ENCODE measurements around the gene FBLN1.

The FBLN1 gene

DNA sequence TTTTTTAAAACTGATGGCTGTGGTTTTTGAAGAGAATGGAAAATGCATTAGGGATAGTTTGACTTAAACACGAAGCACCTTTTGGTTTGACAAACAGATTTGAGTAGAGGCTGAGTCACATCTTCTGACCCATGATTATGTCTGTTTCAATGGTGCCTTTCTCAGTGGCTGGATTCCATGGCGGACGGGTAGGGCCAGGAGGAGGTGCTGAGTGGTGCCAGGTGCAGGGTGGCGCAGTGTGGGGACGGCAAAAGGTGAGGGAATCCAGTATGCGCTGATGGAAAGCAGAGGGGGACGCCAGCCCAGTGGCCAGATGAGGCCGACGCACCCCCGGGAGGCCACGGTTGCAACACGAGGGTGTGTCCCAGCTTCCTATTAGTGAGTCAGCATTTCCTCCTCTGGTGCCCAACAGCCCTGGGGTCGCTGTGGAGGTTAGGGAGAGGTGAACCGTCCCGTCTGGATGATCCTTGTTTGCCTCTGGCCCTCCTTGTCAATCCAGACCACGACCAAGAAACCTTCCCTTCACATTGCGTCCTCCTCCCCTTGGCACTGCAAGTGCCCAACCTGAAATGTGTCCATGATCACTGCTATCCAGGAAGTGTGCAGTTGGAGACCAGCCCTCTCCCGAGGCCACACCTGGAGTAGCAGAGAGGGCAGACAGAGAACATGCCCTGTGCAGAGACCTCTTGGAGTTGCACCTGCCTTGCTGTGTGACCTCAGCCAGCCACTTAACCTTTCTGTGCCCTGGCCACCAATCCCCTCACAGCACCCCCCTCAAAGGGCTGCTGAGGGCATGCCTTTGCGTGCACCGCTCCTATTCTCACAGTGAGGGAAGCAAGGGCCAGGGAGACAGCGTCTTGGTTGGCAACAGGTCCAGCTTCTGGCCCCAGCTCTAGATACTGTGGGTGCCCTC, 136.4 kb downstream of the FBLN1 start:
- no peak for DNase-seq
- Mint-ChIP-seq H3K4me3 (no peak overlapping the region), H3K4me1 (peaks cover 0 to 2% of the 10 kb centered on the region in 2 donors), H3K27ac (no peak overlapping the region), H3K9me3 (no peaks in the 10 kb centered on the region), H3K36me3 (no peaks in the 10 kb centered on the region), H3K27me3 (peaks cover 63 to 70% of the 10 kb centered on the region in 2 donors)
- ATAC-seq (replicated peaks) = no peak

GRCh38 chr22:45639747-45640102, 137.0 kb downstream of the FBLN1 start:
- DNase-seq = no peak
- Mint-ChIP-seq H3K4me3 (no peak overlapping the region), H3K27me3 (peaks cover 64 to 73% of the 10 kb centered on the region in 2 donors), H3K36me3 (no peaks in the 10 kb centered on the region), H3K4me1 (peaks cover 0 to 2% of the 10 kb centered on the region in 2 donors), H3K9me3 (no peaks in the 10 kb centered on the region), H3K27ac (no peak overlapping the region)
- no peak for ATAC-seq (replicated peaks)

DNA sequence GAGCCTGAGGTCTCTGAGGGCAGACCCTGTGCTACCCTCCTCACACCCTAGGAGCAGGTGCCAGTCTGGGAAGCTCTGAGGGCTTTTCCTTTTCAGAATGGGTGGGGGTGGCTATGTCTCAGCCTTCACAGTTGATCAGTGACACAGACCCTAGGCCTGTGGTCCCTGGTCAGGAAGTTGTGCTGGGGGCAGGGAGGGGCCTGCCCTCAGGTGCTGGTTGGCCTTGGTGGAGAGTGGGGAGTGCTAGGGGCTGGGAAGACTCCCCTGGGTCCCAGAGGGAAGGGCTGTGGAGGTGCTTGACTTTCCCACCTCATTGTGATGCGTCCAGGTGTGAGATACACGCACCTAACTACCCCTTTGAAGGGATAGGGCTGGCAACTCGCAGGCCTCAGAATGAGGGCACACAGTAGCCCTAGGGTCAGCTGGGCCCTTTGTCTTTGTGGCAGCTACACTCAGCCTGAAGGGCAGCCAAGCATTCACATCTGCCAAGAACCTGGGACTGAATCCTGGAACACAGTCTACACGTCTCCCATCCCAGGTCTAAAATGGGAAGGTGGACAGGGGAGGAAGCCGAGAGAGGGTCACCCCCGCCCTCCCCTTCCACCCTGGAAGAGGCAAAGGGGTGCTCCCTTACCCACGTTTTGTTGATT, 137.7 kb downstream of the FBLN1 start:
- H3K4me1 Mint-ChIP-seq = peaks cover 0 to 2% of the 10 kb centered on the region in 2 donors
- no peaks in the 10 kb centered on the region for H3K9me3 Mint-ChIP-seq
- H3K4me3 Mint-ChIP-seq = no peak overlapping the region
- no peaks in the 10 kb centered on the region for H3K36me3 Mint-ChIP-seq
- H3K27me3 Mint-ChIP-seq = peaks cover 64 to 71% of the 10 kb centered on the region in 2 donors
- DNase-seq (no peak), ATAC-seq (replicated peaks) (no peak)
- H3K27ac Mint-ChIP-seq = no peak overlapping the region

DNA sequence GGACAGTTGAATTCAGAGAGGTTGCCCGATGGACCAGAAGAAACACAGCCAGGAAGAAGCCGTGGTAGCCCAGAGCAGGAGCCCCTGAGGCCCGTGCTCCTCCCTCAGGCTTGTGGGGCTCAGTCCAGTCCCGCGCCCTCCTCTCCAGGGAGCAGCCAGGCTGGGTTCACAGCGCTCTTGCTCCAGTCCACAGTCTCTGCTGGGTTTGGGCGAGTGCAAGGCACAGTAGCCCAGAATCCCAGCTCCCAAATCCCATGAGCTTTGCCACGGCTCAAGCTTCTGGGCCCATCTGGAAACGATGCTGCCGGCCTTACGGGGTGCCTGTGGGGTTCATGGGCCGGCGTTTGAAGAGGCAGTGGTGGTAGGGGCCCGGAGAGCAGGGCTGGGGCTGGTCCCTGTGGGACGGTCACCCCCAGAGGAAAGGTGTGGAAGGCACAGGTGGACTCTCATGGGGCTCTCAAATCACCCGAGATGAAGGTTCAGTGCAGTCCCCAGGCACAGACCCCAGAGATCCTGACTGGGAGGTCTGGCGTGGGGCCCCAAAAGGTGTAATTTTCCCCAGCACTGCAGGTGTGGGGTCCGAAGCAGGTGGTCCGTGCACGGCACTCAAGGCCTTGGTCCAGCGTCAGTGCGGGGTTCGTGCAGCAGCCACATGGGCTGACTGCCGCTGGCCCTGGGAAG, 138.4 kb downstream of the FBLN1 start:
- H3K4me1 Mint-ChIP-seq = peaks cover 0 to 6% of the 10 kb centered on the region in 2 donors
- H3K9me3 Mint-ChIP-seq = no peaks in the 10 kb centered on the region
- DNase-seq (no peak), ATAC-seq (replicated peaks) (no peak)
- H3K27ac Mint-ChIP-seq = no peak overlapping the region
- H3K4me3 Mint-ChIP-seq = no peak overlapping the region
- H3K27me3 Mint-ChIP-seq = peaks cover 66 to 74% of the 10 kb centered on the region in 2 donors
- H3K36me3 Mint-ChIP-seq = no peaks in the 10 kb centered on the region

- ATAC-seq (replicated peaks) = no peak
- H3K27ac Mint-ChIP-seq = no peak overlapping the region
- H3K36me3 Mint-ChIP-seq = no peaks in the 10 kb centered on the region
- DNase-seq = no peak
- H3K27me3 Mint-ChIP-seq = peaks cover 72 to 77% of the 10 kb centered on the region in 2 donors
- peaks cover 7 to 9% of the 10 kb centered on the region in 2 donors for H3K4me1 Mint-ChIP-seq
- no peak overlapping the region for H3K4me3 Mint-ChIP-seq
- H3K9me3 Mint-ChIP-seq = no peaks in the 10 kb centered on the region
Measured at GRCh38 chr22:45642986-45643385, 140.3 kb downstream of the FBLN1 start.

DNA sequence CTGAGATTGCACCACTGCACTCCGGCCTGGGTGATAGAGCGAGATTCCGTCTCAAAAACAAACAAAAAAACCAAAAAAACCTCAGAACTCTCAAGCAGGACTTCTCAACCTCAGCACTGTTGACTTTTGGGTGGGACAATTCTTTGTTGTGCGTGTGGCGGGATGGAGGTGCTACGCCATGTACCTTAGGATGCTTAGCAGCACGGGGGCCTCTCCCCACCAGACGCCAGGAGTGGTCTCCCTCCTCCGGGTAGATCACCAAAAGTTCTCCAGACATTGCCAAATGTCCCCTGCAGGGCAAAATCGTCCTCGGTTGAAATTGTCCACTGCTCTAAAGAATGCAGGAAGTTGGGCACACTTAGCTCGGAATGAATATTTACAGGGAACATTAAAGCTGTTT, 142.0 kb downstream of the FBLN1 start:
- ATAC-seq (replicated peaks) (no peak), DNase-seq (no peak)
- no peaks in the 10 kb centered on the region for H3K36me3 Mint-ChIP-seq
- peaks cover 12 to 16% of the 10 kb centered on the region in 2 donors for H3K4me1 Mint-ChIP-seq
- H3K4me3 Mint-ChIP-seq = no peak overlapping the region
- peaks cover 72 to 77% of the 10 kb centered on the region in 2 donors for H3K27me3 Mint-ChIP-seq
- H3K27ac Mint-ChIP-seq = no peak overlapping the region
- H3K9me3 Mint-ChIP-seq = no peaks in the 10 kb centered on the region

- Mint-ChIP-seq H3K9me3 (no peaks in the 10 kb centered on the region), H3K4me1 (peaks cover 12 to 16% of the 10 kb centered on the region in 2 donors), H3K27me3 (peaks cover 70 to 77% of the 10 kb centered on the region in 2 donors), H3K27ac (no peak overlapping the region), H3K36me3 (no peaks in the 10 kb centered on the region), H3K4me3 (peak overlapping the region in 1 of 2 donors; percentile 28)
- ATAC-seq (replicated peaks) (no peak), DNase-seq (no peak)
Measured at GRCh38 chr22:45645150-45645525, 142.5 kb downstream of the FBLN1 start.

DNA sequence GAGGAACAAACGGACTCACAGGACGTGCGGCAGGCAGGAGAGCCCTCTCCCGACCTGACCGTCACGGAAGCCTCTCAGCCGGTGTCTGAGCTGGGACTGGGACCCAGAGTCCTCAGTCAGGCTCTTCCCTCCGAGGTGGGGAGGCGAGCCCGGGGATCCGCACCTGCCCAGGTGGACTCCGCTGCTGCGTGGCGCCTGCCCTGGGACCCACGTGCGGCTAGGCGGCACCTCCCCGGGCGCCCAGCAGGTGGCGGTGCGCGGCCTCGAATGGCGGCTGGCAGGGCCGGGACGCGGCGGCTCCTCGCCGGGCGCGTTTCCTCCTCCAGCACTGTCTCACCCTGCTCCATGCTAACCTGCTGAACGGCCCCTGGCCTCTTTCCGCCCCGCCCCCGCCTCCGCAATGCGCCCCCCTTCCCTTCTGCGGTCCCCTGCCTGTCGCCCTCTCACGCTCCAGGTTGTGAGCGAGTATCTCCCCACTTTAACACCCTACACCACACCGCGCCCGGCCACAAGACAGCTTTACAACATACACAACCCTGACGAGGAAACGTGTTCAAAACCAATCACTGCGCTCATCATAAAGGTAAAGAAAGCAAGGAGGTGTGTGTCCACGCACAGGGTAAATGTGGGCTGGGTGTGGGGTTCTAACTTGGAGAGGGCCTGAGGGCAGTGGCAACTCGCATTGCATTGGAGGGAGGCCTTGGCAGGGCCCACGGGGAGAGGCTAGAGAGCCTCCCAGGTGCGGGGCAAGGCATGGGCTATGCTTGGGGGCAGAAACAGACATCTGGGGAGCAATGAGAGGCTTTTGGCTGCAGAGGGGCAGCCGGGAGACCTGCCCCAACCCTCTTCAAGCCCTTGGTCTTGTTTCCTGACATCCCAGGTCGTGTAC, 143.1 kb downstream of the FBLN1 start:
- H3K9me3 Mint-ChIP-seq = no peaks in the 10 kb centered on the region
- peak overlapping the region in 1 of 2 donors; percentile 44 for H3K4me3 Mint-ChIP-seq
- H3K27me3 Mint-ChIP-seq = peaks cover 68 to 79% of the 10 kb centered on the region in 2 donors
- H3K27ac Mint-ChIP-seq = no peak overlapping the region
- DNase-seq (peak; percentile 66), ATAC-seq (replicated peaks) (peak; percentile 94 to 97)
- H3K4me1 Mint-ChIP-seq = peaks cover 12 to 16% of the 10 kb centered on the region in 2 donors
- no peaks in the 10 kb centered on the region for H3K36me3 Mint-ChIP-seq

GRCh38 chr22:45647532-45648225, 145.0 kb downstream of the FBLN1 start:
- Mint-ChIP-seq H3K36me3 (no peaks in the 10 kb centered on the region), H3K9me3 (no peaks in the 10 kb centered on the region), H3K4me1 (peaks cover 12 to 16% of the 10 kb centered on the region in 2 donors), H3K27ac (no peak overlapping the region), H3K4me3 (no peak overlapping the region), H3K27me3 (peaks cover 68 to 76% of the 10 kb centered on the region in 2 donors)
- no peak for DNase-seq
- no peak for ATAC-seq (replicated peaks)

GRCh38 chr22:45648301-45649117, 145.8 kb downstream of the FBLN1 start:
- peaks cover 75 to 84% of the 10 kb centered on the region in 2 donors for H3K27me3 Mint-ChIP-seq
- no peak for DNase-seq
- peaks cover 12 to 16% of the 10 kb centered on the region in 2 donors for H3K4me1 Mint-ChIP-seq
- no peaks in the 10 kb centered on the region for H3K9me3 Mint-ChIP-seq
- peak; percentile 43 to 46 for ATAC-seq (replicated peaks)
- no peak overlapping the region for H3K27ac Mint-ChIP-seq
- no peak overlapping the region for H3K4me3 Mint-ChIP-seq
- no peaks in the 10 kb centered on the region for H3K36me3 Mint-ChIP-seq

GRCh38 chr22:45649809-45650208, 147.1 kb downstream of the FBLN1 start:
- Mint-ChIP-seq H3K4me1 (peaks cover 12 to 16% of the 10 kb centered on the region in 2 donors), H3K36me3 (no peaks in the 10 kb centered on the region), H3K4me3 (no peak overlapping the region), H3K9me3 (no peaks in the 10 kb centered on the region), H3K27me3 (peaks cover 72 to 81% of the 10 kb centered on the region in 2 donors), H3K27ac (no peak overlapping the region)
- no peak for ATAC-seq (replicated peaks)
- DNase-seq = no peak

GRCh38 chr22:45650721-45651120, 148.0 kb downstream of the FBLN1 start:
- Mint-ChIP-seq H3K4me1 (peaks cover 11 to 16% of the 10 kb centered on the region in 2 donors), H3K4me3 (no peak overlapping the region), H3K27ac (no peak overlapping the region), H3K36me3 (no peaks in the 10 kb centered on the region), H3K9me3 (no peaks in the 10 kb centered on the region), H3K27me3 (peaks cover 66 to 76% of the 10 kb centered on the region in 2 donors)
- ATAC-seq (replicated peaks) (no peak), DNase-seq (no peak)
